Brain microvascular endothelial cell (primary cell): ENCODE results near the gene MARF1.

Experiments used
- DNase-seq: peaks from one replicate; pipeline ENCODE4 v3.0.0-alpha.2; 2020
- H3K27ac ChIP-seq: fragments of 250-450 bp; sonication (Bioruptor Pico); 2 replicates; pipeline ENCODE4 v1.5.1; 2020; ENCODE audit warnings: mild to moderate bottlenecking, moderate library complexity
- H3K27me3 ChIP-seq: fragments of 250-450 bp; sonication (Bioruptor Pico); replicated peaks from 2 replicates; pipeline ENCODE4 v1.5.1; 2020; ENCODE audit warnings: mild to moderate bottlenecking
- H3K36me3 ChIP-seq: fragments of 250-450 bp; sonication (Bioruptor Pico); replicated peaks from 2 replicates; pipeline ENCODE4 v1.5.1; 2020; ENCODE audit warnings: mild to moderate bottlenecking
- H3K4me3 ChIP-seq: 2 replicates; pipeline ENCODE4 v1.5.1; 2011; ENCODE audit warnings: low read depth, mild to moderate bottlenecking, control low read depth, low read length, moderate library complexity
- CTCF ChIP-seq: IDR thresholded peaks from 2 replicates; pipeline ENCODE4 v1.5.1; 2011; ENCODE audit warnings: low read depth, mild to moderate bottlenecking, moderate library complexity, low read length, control low read depth, inconsistent platforms; ENCODE audit errors: missing control alignments
- in situ Hi-C: cut with HindIII; loops from 2 replicates; pipeline ENCODE4 v1.10.0; 2017; ENCODE audit warnings: low sequenced_read_pairs, low pct_ligation_motif_present

Gene MARF1

DNA sequence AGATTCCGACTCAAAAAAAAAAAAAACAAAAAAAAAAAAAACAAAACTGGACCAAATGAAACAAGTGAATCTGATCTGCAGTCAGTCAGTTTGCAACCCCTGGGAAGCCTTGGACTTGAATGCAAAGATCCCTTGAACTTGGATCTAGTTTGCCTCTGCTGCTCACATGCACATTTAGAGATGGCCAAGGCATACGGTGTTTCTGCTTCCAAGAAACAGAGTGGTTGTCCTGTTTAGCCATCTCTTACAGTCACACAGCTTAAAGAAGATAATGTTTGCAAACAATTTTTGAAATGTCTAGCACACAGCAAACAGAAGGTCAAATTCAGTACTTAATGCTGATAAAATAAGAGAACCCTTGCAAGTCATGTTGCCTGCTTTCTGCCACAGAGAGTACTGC, 11.6 kb upstream of the MARF1 start:
- no peak for DNase-seq
- Histone ChIP-seq H3K27ac (no peak overlapping the region), H3K36me3 (no peaks in the 10 kb centered on the region), H3K4me3 (no peak overlapping the region), H3K27me3 (no peaks in the 10 kb centered on the region)
- in situ Hi-C loops: no loop called here
- no peak for TF ChIP-seq CTCF

- no peaks in the 10 kb centered on the region for H3K36me3 ChIP-seq
- in situ Hi-C loops: no loop called here
- H3K4me3 ChIP-seq: no peak overlapping the region
- no peaks in the 10 kb centered on the region for H3K27me3 ChIP-seq
- DNase-seq: peak; percentile 74
- no peak overlapping the region for H3K27ac ChIP-seq
- TF ChIP-seq CTCF: no peak
Observed at GRCh38 chr16:15653227-15653626, 10.3 kb upstream of the MARF1 start.

- no peak for TF ChIP-seq CTCF
- Histone ChIP-seq H3K4me3 (no peak overlapping the region), H3K36me3 (no peaks in the 10 kb centered on the region), H3K27ac (no peak overlapping the region), H3K27me3 (no peaks in the 10 kb centered on the region)
- DNase-seq: no peak
- in situ Hi-C loops: no loop called here
Observed at GRCh38 chr16:15652293-15653001, 9.5 kb upstream of the MARF1 start.

DNA sequence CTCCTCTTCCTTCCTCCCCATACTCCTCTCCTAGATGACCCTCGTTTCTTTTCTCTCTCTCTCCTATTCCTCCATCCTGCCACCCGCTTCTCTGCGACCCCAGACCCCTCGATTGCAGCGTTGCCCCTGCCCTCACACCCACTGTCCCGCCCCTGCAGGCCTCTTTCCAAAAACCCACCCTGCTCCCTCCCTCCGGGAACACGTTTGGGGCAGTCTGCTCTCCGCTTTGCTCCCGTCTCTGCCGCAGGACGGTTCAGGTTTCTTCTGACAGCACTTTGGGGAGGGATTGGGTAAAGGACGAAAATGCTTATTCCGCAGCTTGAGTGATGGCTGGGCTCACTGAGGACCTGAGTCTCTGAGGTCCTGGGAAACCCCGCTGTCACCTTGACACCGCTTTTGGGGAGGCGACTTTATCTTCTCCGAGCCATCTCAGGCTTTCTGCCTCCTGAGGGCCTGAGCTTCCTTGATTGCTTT, 7.8 kb upstream of the MARF1 start:
- no peak for TF ChIP-seq CTCF
- peak overlapping the region; percentile 79 for H3K27ac ChIP-seq
- in situ Hi-C loops: no loop called here
- H3K27me3 ChIP-seq: no peaks in the 10 kb centered on the region
- H3K36me3 ChIP-seq: no peaks in the 10 kb centered on the region
- H3K4me3 ChIP-seq: peak overlapping the region; percentile 94
- no peak for DNase-seq

- H3K36me3 ChIP-seq: no peaks in the 10 kb centered on the region
- peak within 1 kb of the TSS; percentile 94 for H3K4me3 ChIP-seq
- in situ Hi-C loops: no loop called here
- H3K27ac ChIP-seq: peak within 1 kb of the TSS; percentile 79
- DNase-seq: peak; percentile 77
- TF ChIP-seq CTCF: no peak
- no peaks in the 10 kb centered on the region for H3K27me3 ChIP-seq
Observed at GRCh38 chr16:15650019-15650697, 7.2 kb upstream of the MARF1 start, which contains the start of gene NDE1. Gene NDE1, plus strand, starts transcription at chr16:15650245. Its CDS starts 14,534 bp downstream, at chr16:15664779.
